Gastrocnemius medialis (tissue), 4 donors: ENCODE results near the gene KDM3A.

ENCODE experiments used
- CTCF ChIP-seq, 5 experiments: fragments of 450-650 bp in 3 of 5; fragments of 200-600 bp in 2 of 5; sonication (generic) in 2 of 5; IDR thresholded peaks in 4 of 5; conservative IDR thresholded peaks in 1 of 5; 1 replicate in 4 of 5; 2 replicates in 1 of 5; pipeline ENCODE4 v1.5.1; 2016 to 2019; ENCODE audit warnings: antibody characterized with exemption in 5 of 5, mild to moderate bottlenecking in 3 of 5, moderate library complexity in 3 of 5
- POLR2A ChIP-seq, 2 donors: fragments of 450-650 bp; IDR thresholded peaks; one replicate each; pipeline ENCODE4 v1.6.1; 2017; ENCODE audit warnings: antibody characterized with exemption in 2 of 2, mild to moderate bottlenecking in 2 of 2, moderate library complexity in 2 of 2

DNA sequence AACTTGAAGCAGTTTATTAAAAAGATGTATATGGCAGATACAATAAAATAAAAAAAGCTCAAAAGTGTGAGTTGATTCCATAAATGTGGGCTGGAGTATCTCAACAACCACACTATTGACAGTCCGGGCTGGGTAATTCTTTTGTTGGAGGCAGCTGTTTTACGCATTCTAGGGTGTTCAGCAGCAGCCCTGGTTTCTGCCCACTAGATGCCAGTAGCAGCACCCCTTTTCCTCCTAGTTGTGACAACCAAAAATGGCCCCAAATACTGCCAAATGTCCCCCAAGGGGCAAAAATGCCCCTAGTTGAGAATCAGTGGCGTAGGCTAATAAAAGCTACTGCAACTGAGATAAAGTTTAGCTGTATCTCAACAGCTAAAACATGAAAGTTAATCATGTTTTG, 77.3 kb downstream of the KDM3A start:
- peak in 1 of 5 experiments; percentile 28 for TF ChIP-seq CTCF (IDR thresholded peaks at IDR 0.05 in 4 of 5, conservative IDR thresholded peaks at IDR 0.05 in 1 of 5)
- no peak for TF ChIP-seq POLR2A (IDR thresholded peaks at IDR 0.05)
